BLaER1 (cell line): ENCODE results near the gene ALG14.

Source experiments
- H3K27ac ChIP-seq: shearing (Covaris generic); formaldehyde crosslinking; 2 replicates; pipeline ENCODE4 v1.8.1; 2022
- H3K27me3 ChIP-seq: shearing (Covaris generic); formaldehyde crosslinking; 2 replicates; pipeline ENCODE4 v1.8.1; 2022
- H3K36me3 ChIP-seq: shearing (Covaris generic); formaldehyde crosslinking; 2 replicates; pipeline ENCODE4 v1.8.1; 2022
- H3K4me1 ChIP-seq: shearing (Covaris generic); formaldehyde crosslinking; 2 replicates; pipeline ENCODE4 v1.8.1; 2022
- H3K4me2 ChIP-seq: shearing (Covaris generic); formaldehyde crosslinking; 2 replicates; pipeline ENCODE4 v1.8.1; 2022
- H3K4me3 ChIP-seq: shearing (Covaris generic); formaldehyde crosslinking; 2 replicates; pipeline ENCODE4 v1.8.1; 2022
- H3K9ac ChIP-seq: shearing (Covaris generic); formaldehyde crosslinking; 2 replicates; pipeline ENCODE4 v1.8.1; 2022
- H3K9me3 ChIP-seq: shearing (Covaris generic); formaldehyde crosslinking; 2 replicates; pipeline ENCODE4 v1.8.1; 2022
- H4K20me1 ChIP-seq: shearing (Covaris generic); formaldehyde crosslinking; 2 replicates; pipeline ENCODE4 v1.8.1; 2022
- Cebpa-rat ChIP-seq: shearing (Covaris generic); IDR thresholded peaks from 2 replicates; pipeline ENCODE4 v1.8.1; 2022

Gene ALG14

GRCh38 chr1:94976971-94977548, 95.7 kb downstream of the ALG14 start:
- Histone ChIP-seq H3K9ac (no peak overlapping the region), H3K4me2 (no peak overlapping the region), H4K20me1 (no peaks in the 10 kb centered on the region), H3K36me3 (no peaks in the 10 kb centered on the region), H3K4me3 (no peak overlapping the region), H3K9me3 (no peaks in the 10 kb centered on the region), H3K27me3 (no peaks in the 10 kb centered on the region), H3K4me1 (peaks cover 36% of the 10 kb centered on the region), H3K27ac (no peak overlapping the region)
- TF ChIP-seq Cebpa-rat: no peak

DNA sequence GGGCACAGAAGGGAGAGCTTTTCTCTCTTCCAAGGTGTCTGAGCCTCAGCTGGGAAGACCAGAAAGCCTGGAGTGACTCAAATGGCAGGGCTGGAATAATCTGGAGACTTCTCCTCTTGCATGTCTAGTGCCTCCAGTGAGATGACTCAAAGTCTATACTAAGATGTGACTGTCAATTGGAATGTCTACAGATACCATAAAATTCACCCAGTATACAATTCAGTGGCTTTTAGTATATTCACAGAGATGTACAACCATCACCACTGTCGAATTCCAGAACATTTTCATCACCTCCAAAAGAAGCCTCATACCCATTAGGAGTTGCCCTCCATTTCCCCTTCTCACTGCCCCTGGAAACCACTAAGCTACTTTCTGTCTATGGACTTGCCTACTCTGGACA, 97.9 kb downstream of the ALG14 start:
- Histone ChIP-seq H3K27me3 (no peaks in the 10 kb centered on the region), H3K9me3 (no peaks in the 10 kb centered on the region), H4K20me1 (no peaks in the 10 kb centered on the region), H3K4me1 (peaks cover 23% of the 10 kb centered on the region), H3K36me3 (no peaks in the 10 kb centered on the region), H3K4me3 (no peak overlapping the region), H3K27ac (no peak overlapping the region), H3K4me2 (no peak overlapping the region), H3K9ac (no peak overlapping the region)
- no peak for TF ChIP-seq Cebpa-rat

DNA sequence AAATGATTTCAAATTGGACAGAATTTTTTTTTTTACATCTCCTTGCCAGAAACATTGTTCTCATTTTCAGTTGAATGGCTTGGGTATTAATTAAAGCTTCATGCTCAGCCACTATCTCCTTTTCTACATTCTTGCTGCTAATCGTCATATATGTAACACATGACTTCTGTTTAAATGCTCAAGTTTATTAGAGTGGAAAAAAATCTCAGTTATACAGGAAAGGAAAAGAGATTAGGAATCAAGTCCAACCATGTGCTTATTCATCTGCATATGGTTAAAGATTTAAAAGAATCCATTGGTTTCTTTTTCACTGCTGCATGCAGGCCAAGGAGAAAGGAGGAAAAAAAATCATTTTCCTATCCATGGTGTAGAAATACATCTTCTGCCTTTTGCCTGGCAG, 98.5 kb downstream of the ALG14 start:
- Histone ChIP-seq H3K9me3 (no peaks in the 10 kb centered on the region), H3K27me3 (no peaks in the 10 kb centered on the region), H4K20me1 (no peaks in the 10 kb centered on the region), H3K27ac (no peak overlapping the region), H3K4me1 (peaks cover 17% of the 10 kb centered on the region), H3K9ac (no peak overlapping the region), H3K4me2 (no peak overlapping the region), H3K4me3 (no peak overlapping the region), H3K36me3 (no peaks in the 10 kb centered on the region)
- TF ChIP-seq Cebpa-rat: no peak

DNA sequence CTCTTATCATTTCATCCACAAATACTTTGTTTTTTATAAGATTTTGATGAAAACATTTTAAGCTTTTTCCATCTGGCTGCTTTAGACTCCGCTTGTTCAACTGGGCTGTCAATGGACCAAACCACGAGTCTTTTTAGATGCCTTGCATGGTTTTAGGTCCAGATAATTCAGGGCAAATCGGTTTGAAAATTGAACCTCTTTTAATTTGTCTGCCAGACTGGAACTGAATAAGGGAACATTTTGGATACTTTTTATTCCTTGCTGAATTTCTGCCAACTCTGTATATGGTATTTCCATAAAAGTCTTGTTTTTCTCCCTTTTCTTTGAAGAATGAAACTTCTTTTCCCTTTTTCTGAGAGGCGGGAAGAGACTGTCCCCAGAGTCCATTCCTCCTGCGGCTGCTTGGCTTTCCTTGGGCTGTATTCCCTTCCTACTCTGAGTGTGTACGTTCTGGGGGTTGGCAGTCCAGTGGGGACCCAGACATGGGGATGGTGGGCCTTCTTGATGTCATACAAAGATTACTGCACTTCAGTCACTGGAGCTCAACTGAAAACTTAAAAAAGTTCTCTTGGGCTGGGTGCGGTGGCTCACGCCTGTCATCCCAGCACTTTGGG, 99.3 kb downstream of the ALG14 start:
- Histone ChIP-seq H3K27me3 (no peaks in the 10 kb centered on the region), H3K27ac (no peak overlapping the region)

GRCh38 chr1:94971491-94971924, 101.2 kb downstream of the ALG14 start:
- H3K27ac ChIP-seq: no peak overlapping the region
- TF ChIP-seq Cebpa-rat: no peak
- no peak overlapping the region for H3K9ac ChIP-seq
- H3K27me3 ChIP-seq: no peaks in the 10 kb centered on the region
- H3K4me2 ChIP-seq: no peak overlapping the region
- H3K9me3 ChIP-seq: no peaks in the 10 kb centered on the region
- no peak overlapping the region for H3K4me3 ChIP-seq
- peaks cover 8% of the 10 kb centered on the region; the same call in 1 of the 2 replicates for H3K4me1 ChIP-seq
- no peaks in the 10 kb centered on the region for H3K36me3 ChIP-seq
- no peaks in the 10 kb centered on the region for H4K20me1 ChIP-seq

More for the DNA sequence above, 99.3 kb downstream of the ALG14 start:
- no peak overlapping the region for H3K4me3 ChIP-seq
- no peaks in the 10 kb centered on the region for H3K9me3 ChIP-seq
- no peak for TF ChIP-seq Cebpa-rat
- H4K20me1 ChIP-seq: no peaks in the 10 kb centered on the region
- no peaks in the 10 kb centered on the region for H3K36me3 ChIP-seq
- H3K9ac ChIP-seq: no peak overlapping the region
- H3K4me1 ChIP-seq: peaks cover 9% of the 10 kb centered on the region; the same call in 1 of the 2 replicates
- no peak overlapping the region for H3K4me2 ChIP-seq

DNA sequence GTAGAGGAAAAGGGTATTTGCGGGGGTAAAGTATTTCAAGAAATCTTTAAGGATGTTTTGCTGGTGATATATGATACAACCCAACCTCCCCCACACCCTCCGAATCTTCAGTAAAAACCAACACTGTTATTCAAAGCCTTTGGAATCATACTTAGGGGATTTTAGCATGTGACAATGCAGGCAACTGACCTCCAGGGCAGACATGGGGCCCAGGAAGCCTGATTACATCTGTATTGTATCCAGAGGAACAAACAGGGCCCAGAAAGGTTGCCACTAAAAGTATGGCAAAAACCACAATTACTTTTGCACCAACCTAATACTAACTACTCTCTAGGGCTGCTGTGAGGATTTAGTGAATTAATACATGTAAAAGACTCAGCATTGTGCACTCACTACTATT, 102.0 kb downstream of the ALG14 start:
- TF ChIP-seq Cebpa-rat: no peak
- Histone ChIP-seq H3K9ac (no peak overlapping the region), H3K36me3 (no peaks in the 10 kb centered on the region), H3K27ac (no peak overlapping the region), H3K4me3 (no peak overlapping the region), H4K20me1 (no peaks in the 10 kb centered on the region), H3K4me2 (no peak overlapping the region), H3K4me1 (peaks cover 8% of the 10 kb centered on the region; the same call in 1 of the 2 replicates), H3K9me3 (no peaks in the 10 kb centered on the region), H3K27me3 (no peaks in the 10 kb centered on the region)

GRCh38 chr1:94969137-94969536, 103.6 kb downstream of the ALG14 start:
- H3K4me2 ChIP-seq: no peak overlapping the region
- no peak overlapping the region for H3K27ac ChIP-seq
- H3K27me3 ChIP-seq: no peaks in the 10 kb centered on the region
- no peak for TF ChIP-seq Cebpa-rat
- peaks cover 8% of the 10 kb centered on the region; the same call in 1 of the 2 replicates for H3K4me1 ChIP-seq
- H3K9ac ChIP-seq: no peak overlapping the region
- H3K36me3 ChIP-seq: no peaks in the 10 kb centered on the region
- no peaks in the 10 kb centered on the region for H3K9me3 ChIP-seq
- H4K20me1 ChIP-seq: no peaks in the 10 kb centered on the region
- no peak overlapping the region for H3K4me3 ChIP-seq

- no peaks in the 10 kb centered on the region for H3K27me3 ChIP-seq
- no peaks in the 10 kb centered on the region for H3K36me3 ChIP-seq
- H3K4me1 ChIP-seq: peaks cover 25% of the 10 kb centered on the region
- H3K9ac ChIP-seq: no peak overlapping the region
- H3K9me3 ChIP-seq: no peaks in the 10 kb centered on the region
- no peak for TF ChIP-seq Cebpa-rat
- no peak overlapping the region for H3K27ac ChIP-seq
- no peak overlapping the region for H3K4me2 ChIP-seq
- no peaks in the 10 kb centered on the region for H4K20me1 ChIP-seq
- no peak overlapping the region for H3K4me3 ChIP-seq
Measured at GRCh38 chr1:94966033-94966432, 106.7 kb downstream of the ALG14 start.

DNA sequence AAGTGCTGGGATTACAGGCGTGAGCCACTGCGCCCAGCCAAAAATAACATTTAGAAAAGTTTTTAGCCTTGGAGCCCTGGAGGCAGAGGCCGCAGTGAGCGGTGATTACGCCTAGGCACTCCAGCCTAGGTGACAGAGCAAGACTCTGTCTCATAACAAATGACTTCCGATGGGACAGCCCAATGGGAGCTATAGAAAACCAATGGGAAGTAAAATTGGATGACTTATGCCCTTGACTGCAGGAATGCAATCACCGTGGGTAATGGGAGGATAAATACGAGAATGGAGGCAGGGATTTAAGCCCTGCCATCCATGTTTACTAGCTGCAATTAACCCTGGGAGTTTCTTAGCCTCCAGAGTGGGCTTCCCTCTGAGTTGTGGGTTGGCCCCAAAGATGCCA, 108.9 kb downstream of the ALG14 start:
- H3K4me1 ChIP-seq: peaks cover 29% of the 10 kb centered on the region
- no peaks in the 10 kb centered on the region for H3K27me3 ChIP-seq
- H3K4me3 ChIP-seq: no peak overlapping the region
- H3K27ac ChIP-seq: no peak overlapping the region
- no peaks in the 10 kb centered on the region for H4K20me1 ChIP-seq
- no peaks in the 10 kb centered on the region for H3K9me3 ChIP-seq
- no peaks in the 10 kb centered on the region for H3K36me3 ChIP-seq
- no peak overlapping the region for H3K4me2 ChIP-seq
- TF ChIP-seq Cebpa-rat: no peak
- H3K9ac ChIP-seq: no peak overlapping the region

- peak overlapping the region; percentile 91 for H3K27ac ChIP-seq
- no peaks in the 10 kb centered on the region for H3K36me3 ChIP-seq
- H3K4me3 ChIP-seq: peak overlapping the region; percentile 57
- TF ChIP-seq Cebpa-rat: no peak
- H3K27me3 ChIP-seq: no peaks in the 10 kb centered on the region
- peaks cover 29% of the 10 kb centered on the region for H3K4me1 ChIP-seq
- H4K20me1 ChIP-seq: no peaks in the 10 kb centered on the region
- peak overlapping the region; percentile 78 for H3K9ac ChIP-seq
- no peaks in the 10 kb centered on the region for H3K9me3 ChIP-seq
- peak overlapping the region; percentile 88 for H3K4me2 ChIP-seq
Measured at GRCh38 chr1:94962409-94963265, 110.1 kb downstream of the ALG14 start.
